Measurements from ENCODE around the gene CNBP. TPM values are rescaled to one million over a fixed set of nuclear protein-coding genes. Genes with fewer than 3 reads are reported as not detected.

CNBP gene
- total and polyA plus RNA-seq, 9 of the 15 experiments (the other 6 are each of a cell fraction or from before 2014, with no cell fraction given), result 284 to 717 (median 412) TPM

DNA sequence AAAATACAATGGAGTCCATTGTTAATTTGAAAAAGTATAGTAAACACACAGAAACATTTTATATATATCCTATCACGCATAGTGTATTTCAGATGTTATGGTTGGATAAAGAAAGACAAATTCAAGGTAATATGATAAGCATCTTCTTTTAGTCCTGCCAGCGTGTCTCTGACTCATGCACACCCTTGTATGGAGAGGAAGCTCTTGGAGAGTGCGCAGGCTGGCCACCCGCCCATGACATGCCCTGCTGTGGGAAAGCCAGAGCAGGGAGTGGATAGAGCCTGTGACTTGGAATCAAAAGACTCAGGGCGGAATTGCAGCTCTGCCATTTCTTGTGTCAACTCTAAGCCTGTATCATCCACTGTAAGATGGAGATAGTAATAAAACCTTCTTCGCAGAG, 42.7 kb upstream of the CNBP start (continued):
- TF ChIP-seq, protein P1, sequence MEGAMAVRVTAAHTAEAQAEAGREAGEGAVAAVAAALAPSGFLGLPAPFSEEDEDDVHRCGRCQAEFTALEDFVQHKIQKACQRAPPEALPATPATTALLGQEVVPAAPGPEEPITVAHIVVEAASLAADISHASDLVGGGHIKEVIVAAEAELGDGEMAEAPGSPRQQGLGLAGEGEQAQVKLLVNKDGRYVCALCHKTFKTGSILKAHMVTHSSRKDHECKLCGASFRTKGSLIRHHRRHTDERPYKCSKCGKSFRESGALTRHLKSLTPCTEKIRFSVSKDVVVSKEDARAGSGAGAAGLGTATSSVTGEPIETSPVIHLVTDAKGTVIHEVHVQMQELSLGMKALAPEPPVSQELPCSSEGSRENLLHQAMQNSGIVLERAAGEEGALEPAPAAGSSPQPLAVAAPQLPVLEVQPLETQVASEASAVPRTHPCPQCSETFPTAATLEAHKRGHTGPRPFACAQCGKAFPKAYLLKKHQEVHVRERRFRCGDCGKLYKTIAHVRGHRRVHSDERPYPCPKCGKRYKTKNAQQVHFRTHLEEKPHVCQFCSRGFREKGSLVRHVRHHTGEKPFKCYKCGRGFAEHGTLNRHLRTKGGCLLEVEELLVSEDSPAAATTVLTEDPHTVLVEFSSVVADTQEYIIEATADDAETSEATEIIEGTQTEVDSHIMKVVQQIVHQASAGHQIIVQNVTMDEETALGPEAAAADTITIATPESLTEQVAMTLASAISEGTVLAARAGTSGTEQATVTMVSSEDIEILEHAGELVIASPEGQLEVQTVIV (CRISPR knock-in tag; IDR thresholded peaks at IDR 0.05; ENCODE audit: borderline replicate concordance), result no peak
- TF ChIP-seq FOSL1 (tag; conservative IDR thresholded peaks at IDR 0.05), result peak; percentile 90
- TF ChIP-seq ZNF274 (IDR thresholded peaks at IDR 0.05; ENCODE audit: borderline replicate concordance, low read depth, low read length), result no peak
- no peak for TF ChIP-seq SIRT6 (IDR thresholded peaks at IDR 0.05; ENCODE audit: low read depth, low read length)
- TF ChIP-seq, protein P2, sequence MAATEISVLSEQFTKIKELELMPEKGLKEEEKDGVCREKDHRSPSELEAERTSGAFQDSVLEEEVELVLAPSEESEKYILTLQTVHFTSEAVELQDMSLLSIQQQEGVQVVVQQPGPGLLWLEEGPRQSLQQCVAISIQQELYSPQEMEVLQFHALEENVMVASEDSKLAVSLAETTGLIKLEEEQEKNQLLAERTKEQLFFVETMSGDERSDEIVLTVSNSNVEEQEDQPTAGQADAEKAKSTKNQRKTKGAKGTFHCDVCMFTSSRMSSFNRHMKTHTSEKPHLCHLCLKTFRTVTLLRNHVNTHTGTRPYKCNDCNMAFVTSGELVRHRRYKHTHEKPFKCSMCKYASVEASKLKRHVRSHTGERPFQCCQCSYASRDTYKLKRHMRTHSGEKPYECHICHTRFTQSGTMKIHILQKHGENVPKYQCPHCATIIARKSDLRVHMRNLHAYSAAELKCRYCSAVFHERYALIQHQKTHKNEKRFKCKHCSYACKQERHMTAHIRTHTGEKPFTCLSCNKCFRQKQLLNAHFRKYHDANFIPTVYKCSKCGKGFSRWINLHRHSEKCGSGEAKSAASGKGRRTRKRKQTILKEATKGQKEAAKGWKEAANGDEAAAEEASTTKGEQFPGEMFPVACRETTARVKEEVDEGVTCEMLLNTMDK (IDR thresholded peaks at IDR 0.05; ENCODE audit: borderline replicate concordance, insufficient read depth, low read depth, low read length, poor library complexity, severe bottlenecking), result no peak
- no peak for TF ChIP-seq RBBP5 (IDR thresholded peaks at IDR 0.05; ENCODE audit: borderline replicate concordance, insufficient read depth, low read length, poor library complexity, severe bottlenecking)
- peak; percentile 22 for TF ChIP-seq FOS (IDR thresholded peaks at IDR 0.05; ENCODE audit: extremely low read depth, insufficient read length)
- TF ChIP-seq NRF1 (conservative IDR thresholded peaks at IDR 0.05 in 1 of 2, IDR thresholded peaks at IDR 0.05 in 1 of 2), result peak; percentile 88 to 90
- no peak for TF ChIP-seq POLR3A (IDR thresholded peaks at IDR 0.05; ENCODE audit: borderline replicate concordance, extremely low read depth, insufficient read depth, insufficient read length)
- no peak for TF ChIP-seq MIER1 (IDR thresholded peaks at IDR 0.05; ENCODE audit: low read depth)
- TF ChIP-seq MAFK (IDR thresholded peaks at IDR 0.05; ENCODE audit: low read length), result no peak
- TF ChIP-seq ZNF408 (CRISPR knock-in tag; IDR thresholded peaks at IDR 0.05; ENCODE audit: low read depth), result no peak
- TF ChIP-seq HNRNPH1 (optimal IDR thresholded peaks at IDR 0.05; ENCODE audit: low read depth, low read length), result no peak
- TF ChIP-seq HDAC3 (IDR thresholded peaks at IDR 0.05; ENCODE audit: borderline replicate concordance, partially characterized antibody), result no peak
- TF ChIP-seq DPF2 (IDR thresholded peaks at IDR 0.05), result peak; percentile 81
- TF ChIP-seq GATA2 (CRISPR knock-in tag; IDR thresholded peaks at IDR 0.05), result peak; percentile 38
- TF ChIP-seq POLR2H (tag; IDR thresholded peaks at IDR 0.05; ENCODE audit: low read depth), result 0 out of 2 replicates have a peak, but pooled peaks have one; percentile 11
- TF ChIP-seq, protein P3, sequence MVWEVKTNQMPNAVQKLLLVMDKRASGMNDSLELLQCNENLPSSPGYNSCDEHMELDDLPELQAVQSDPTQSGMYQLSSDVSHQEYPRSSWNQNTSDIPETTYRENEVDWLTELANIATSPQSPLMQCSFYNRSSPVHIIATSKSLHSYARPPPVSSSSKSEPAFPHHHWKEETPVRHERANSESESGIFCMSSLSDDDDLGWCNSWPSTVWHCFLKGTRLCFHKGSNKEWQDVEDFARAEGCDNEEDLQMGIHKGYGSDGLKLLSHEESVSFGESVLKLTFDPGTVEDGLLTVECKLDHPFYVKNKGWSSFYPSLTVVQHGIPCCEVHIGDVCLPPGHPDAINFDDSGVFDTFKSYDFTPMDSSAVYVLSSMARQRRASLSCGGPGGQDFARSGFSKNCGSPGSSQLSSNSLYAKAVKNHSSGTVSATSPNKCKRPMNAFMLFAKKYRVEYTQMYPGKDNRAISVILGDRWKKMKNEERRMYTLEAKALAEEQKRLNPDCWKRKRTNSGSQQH (CRISPR knock-in tag; IDR thresholded peaks at IDR 0.05), result no peak
- TF ChIP-seq FIP1L1 (IDR thresholded peaks at IDR 0.05; ENCODE audit: low read depth, low read length, poor library complexity, severe bottlenecking), result no peak
- TF ChIP-seq ZNF316 (IDR thresholded peaks at IDR 0.05), result no peak
- TF ChIP-seq DDX20 (tag; IDR thresholded peaks at IDR 0.05; ENCODE audit: low read depth), result no peak
- TF ChIP-seq, protein P4, sequence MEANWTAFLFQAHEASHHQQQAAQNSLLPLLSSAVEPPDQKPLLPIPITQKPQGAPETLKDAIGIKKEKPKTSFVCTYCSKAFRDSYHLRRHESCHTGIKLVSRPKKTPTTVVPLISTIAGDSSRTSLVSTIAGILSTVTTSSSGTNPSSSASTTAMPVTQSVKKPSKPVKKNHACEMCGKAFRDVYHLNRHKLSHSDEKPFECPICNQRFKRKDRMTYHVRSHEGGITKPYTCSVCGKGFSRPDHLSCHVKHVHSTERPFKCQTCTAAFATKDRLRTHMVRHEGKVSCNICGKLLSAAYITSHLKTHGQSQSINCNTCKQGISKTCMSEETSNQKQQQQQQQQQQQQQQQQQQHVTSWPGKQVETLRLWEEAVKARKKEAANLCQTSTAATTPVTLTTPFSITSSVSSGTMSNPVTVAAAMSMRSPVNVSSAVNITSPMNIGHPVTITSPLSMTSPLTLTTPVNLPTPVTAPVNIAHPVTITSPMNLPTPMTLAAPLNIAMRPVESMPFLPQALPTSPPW (CRISPR knock-in tag; IDR thresholded peaks at IDR 0.05), result peak; percentile 13; the same call in 1 of the 2 replicates

Measured in K562 (cell line).